ENCODE data around the gene DENND1C. TPM values are rescaled to one million over a fixed set of nuclear protein-coding genes. Genes with fewer than 3 reads are reported as not detected.
A peak's percentile ranks its signal among the peaks of the same experiment; 100 is the strongest.
"Not testable (repeated sequence)": the region's sequence is repeated elsewhere in the genome, so short reads cannot be mapped to it uniquely, and the experiment has no call there.

The DENND1C gene
- total RNA-seq, 8 experiments from 2014 or later: 0.07 to 2.7 (median 0.98) TPM

DNA sequence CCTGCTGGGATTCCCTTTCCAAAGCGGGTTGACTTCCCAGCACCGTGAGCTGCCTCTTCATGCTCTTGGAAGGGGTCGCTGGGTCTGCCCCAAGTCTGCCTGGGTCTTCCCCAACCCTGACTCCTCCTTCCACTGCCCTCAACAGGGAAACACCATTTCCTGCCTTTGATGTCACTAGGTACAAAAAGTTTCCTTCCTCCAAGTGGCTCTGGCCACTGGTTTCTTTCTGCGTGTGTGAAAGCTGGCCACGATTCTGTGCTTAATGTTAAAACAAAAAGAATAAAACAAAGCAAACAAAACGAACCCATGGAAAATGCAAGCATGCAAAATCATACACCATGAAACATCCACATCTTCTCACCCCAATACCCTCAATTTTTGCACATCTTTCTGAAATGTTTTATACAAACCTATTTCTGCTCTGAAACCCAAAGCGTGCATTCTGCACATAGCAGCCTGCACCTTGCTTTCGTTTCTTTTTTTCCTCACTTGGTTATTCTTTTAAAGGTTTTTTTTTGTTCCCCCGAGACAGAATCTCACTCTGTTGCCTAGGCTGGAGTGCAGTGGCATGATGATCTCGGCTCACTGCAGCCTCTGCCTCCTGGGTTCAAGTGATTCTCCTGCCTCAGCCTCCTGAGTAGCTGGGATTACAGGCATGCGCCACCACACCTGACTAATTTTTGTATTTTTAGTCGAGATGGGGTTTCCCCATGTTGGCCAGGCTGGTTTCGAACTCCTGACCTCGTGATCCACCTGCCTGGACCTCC lies 36.7 kb upstream of the DENND1C start:
- Histone ChIP-seq H3K27ac (no peak overlapping the region), H3K4me1 (replicated peaks in 1 of 2) (peaks cover 3 to 4% of the 10 kb centered on the region in 2 donors), H3K4me3 (no peak overlapping the region)
- no peak for ATAC-seq (replicated peaks in 6 of 8)
- WGBS, 10 experiments: 7 to 100% (median 67%) methylated on average over 1 to 13 of the region's 14 CpGs; no CpG with 5 or more reads in 1 of the 10 experiments
- in situ Hi-C loops (cut with MboI; ENCODE audit: low pct_unique_long_range_greater_than_20kb in 2 of 9, low sequenced_read_pairs in 9 of 9, unreplicated experiment in 9 of 9): loop anchor here in 1 of 9 experiments (10.0 kb wide), 1 partner anchor 346 kb away; no protein-coding TSS in a partner anchor

DNA sequence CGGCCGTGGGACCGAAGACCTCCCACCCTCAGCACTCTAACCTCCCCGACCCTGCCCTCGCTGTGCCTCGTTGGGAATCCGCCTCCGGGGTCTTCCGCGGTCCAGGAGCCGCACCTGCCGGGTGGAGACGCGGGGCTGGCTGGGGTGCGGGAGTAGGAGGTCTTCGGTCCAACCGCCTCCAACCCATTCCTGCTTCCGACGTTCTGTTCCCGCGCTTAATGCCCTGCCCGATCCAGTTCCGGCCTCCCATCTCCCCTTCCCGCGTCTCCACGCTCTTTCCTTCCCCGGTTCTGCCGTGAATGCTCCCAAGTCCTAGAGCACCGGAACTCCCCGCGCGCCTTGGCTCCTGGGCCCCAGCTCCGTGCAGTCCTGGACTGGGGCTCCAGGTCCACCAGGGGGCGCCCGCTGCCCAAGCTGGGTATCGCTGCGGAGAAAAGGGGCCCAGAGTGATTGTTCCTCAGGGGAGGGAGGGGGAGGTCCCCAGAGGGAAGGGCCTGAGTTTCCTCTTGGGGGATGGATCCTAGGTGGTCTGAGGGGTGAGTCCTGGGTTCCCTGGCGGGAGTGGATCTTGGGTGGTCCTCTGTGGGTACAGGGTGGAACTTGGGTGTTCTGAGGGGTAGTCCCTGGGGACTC lies 35.2 kb upstream of the DENND1C start:
- WGBS, 10 experiments: 0% methylated on average over 1 to 9 of the region's 38 CpGs; no CpG with 5 or more reads in 6 of the 10 experiments
- ATAC-seq (replicated peaks in 6 of 8): peak; percentile 72 to 81 (median 75)
- in situ Hi-C loops (cut with MboI; ENCODE audit: low pct_unique_long_range_greater_than_20kb in 2 of 9, low sequenced_read_pairs in 9 of 9, unreplicated experiment in 9 of 9): loop anchor here in 1 of 9 experiments (10.0 kb wide), 1 partner anchor 348 kb away; no protein-coding TSS in a partner anchor
- peaks cover 4 to 5% of the 10 kb centered on the region in 2 donors for H3K4me1 ChIP-seq (replicated peaks in 1 of 2)
- peak overlapping the region; percentile 29 to 51 (median 45) for H3K4me3 ChIP-seq
- H3K27ac ChIP-seq: peak overlapping the region; percentile 29 to 74

DNA sequence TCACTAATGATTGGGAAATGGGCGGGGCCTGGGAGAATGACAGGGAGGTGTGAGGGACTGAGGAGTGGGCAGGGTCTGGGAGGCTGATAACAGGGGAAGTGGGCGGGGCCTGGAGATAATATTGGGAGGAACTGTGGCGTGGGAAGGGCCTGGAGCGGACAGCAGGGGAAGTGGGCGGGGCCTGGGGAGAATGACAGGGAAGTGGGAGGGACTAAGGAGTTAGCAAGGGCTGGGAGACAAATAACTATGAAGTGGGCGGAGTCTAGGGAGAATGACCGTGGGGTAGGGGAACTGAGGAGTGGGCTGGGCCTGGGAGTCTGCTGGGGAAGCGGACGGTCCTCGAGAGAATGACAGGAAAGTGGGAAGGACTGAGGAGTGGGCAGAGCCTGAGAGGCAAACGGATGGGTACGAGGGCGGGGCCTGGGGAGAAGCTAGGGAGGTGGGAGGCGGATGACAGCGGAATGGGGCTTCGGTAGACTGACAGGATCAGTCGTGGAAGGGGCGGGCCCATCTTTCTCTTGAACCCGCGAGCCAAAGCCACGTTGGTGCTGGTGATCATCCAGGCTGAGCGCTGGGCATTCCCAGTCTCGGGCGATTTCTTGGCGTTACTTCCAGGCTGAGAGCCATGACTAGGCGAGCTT lies 34.6 kb upstream of the DENND1C start:
- ATAC-seq (replicated peaks in 6 of 8): peak; percentile 72 to 90 (median 86)
- Histone ChIP-seq H3K4me3 (peak overlapping the region; percentile 29 to 51 (median 45)), H3K27ac (peak overlapping the region; percentile 29 to 74), H3K4me1 (replicated peaks in 1 of 2) (peaks cover 4 to 5% of the 10 kb centered on the region in 2 donors)
- in situ Hi-C loops (cut with MboI; ENCODE audit: low pct_unique_long_range_greater_than_20kb in 2 of 9, low sequenced_read_pairs in 9 of 9, unreplicated experiment in 9 of 9): loop anchor here in 1 of 9 experiments (10.0 kb wide), 1 partner anchor 349 kb away; no protein-coding TSS in a partner anchor
- WGBS, 10 experiments: 20 to 23% methylated on average over 1 to 4 of the region's 26 CpGs; no CpG with 5 or more reads in 8 of the 10 experiments

DNA sequence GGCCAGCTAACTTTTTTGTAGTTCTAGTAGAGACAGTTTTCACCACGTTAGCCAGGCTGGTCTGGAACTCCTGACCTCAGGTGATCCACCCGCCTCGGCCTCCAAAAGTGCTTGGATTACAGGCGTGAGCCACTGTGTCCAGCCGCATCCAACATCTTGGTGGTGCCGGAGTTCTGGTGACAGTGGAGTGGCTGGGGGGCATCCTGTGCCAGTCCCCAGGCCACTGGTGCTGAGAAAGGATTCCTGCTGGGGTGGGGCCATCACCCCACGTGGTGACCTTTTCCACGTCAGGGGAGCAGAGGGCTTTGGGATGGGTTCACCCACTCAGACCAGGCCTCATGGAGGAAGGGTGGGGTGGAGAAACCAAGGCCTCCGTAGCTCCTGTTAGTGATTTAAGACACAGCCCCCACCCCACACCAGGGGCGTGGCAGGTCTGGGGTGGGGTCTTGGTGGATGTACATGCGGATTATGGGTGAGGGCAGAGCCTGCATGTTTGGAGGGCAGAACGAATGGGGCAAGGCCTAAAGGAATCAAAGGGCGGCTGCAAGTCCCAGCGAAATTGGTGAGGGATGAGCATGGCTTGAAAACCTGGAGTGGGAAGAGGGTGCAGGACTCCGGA lies 33.4 kb upstream of the DENND1C start:
- 69 to 100% (median 97%) methylated on average over 2 to 13 of the region's 15 CpGs; no CpG with 5 or more reads in 3 of the 10 experiments for WGBS, 10 experiments
- H3K4me3 ChIP-seq: no peak overlapping the region
- peaks cover 4 to 5% of the 10 kb centered on the region in 2 donors for H3K4me1 ChIP-seq (replicated peaks in 1 of 2)
- H3K27ac ChIP-seq: no peak overlapping the region
- no peak for ATAC-seq (replicated peaks in 6 of 8)
- in situ Hi-C loops (cut with MboI; ENCODE audit: low pct_unique_long_range_greater_than_20kb in 2 of 9, low sequenced_read_pairs in 9 of 9, unreplicated experiment in 9 of 9): loop anchor here in 1 of 9 experiments (10.0 kb wide), 1 partner anchor 350 kb away; no protein-coding TSS in a partner anchor

DNA sequence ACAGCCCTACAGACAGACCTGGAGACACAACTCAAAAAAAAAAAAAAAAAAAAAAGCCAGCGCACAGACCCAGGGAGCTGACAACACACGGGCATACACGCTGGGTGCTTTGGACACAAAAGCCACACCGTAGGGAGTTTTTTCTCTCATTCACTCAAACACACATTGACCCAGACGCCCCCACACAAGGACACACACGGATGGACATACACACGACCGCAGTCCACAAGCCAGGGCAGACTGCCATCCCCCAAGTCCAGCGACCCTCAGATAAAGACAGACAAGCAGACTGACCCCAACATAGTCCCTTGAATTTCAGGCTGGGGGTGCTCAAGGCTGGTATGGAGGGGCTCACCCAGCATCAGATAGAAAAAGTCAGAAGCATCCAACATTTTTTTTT lies 32.5 kb upstream of the DENND1C start:
- 67 to 93% (median 80%) methylated on average over 1 to 9 of the region's 9 CpGs; no CpG with 5 or more reads in 4 of the 10 experiments for WGBS, 10 experiments
- in situ Hi-C loops (cut with MboI; ENCODE audit: low pct_unique_long_range_greater_than_20kb in 2 of 9, low sequenced_read_pairs in 9 of 9, unreplicated experiment in 9 of 9): loop anchor here in 1 of 9 experiments (10.0 kb wide), 1 partner anchor 351 kb away; no protein-coding TSS in a partner anchor
- no peak for ATAC-seq (replicated peaks in 6 of 8)
- H3K27ac ChIP-seq: no peak overlapping the region
- no peak overlapping the region for H3K4me3 ChIP-seq
- H3K4me1 ChIP-seq (replicated peaks in 1 of 2): peaks cover 4 to 5% of the 10 kb centered on the region in 2 donors

DNA sequence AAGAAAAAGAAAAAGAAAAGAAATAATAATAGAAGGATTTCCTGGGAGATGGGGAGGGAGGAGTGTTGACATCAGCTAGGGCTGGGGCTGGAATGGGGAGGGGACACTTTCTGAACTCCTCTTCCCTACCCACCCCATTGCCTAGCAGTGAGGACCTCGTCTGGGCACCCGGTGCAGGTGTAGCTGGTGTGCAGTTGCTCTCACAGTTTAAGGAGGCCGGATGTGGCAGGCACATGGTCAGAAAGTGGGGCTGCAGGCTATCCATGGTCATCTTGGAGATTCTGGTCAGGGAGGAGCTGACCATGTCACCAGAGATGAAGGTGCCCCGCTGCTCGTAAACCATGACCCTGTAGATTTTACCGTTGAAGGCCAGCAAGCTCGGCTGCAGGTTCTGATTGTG lies 29.0 kb upstream of the DENND1C start:
- in situ Hi-C loops (cut with MboI; ENCODE audit: low pct_unique_long_range_greater_than_20kb in 2 of 9, low sequenced_read_pairs in 9 of 9, unreplicated experiment in 9 of 9): loop anchor here in 1 of 9 experiments (10.0 kb wide), 1 partner anchor 354 kb away; no protein-coding TSS in a partner anchor
- 67 to 96% (median 80%) methylated on average over 1 to 5 of the region's 7 CpGs; no CpG with 5 or more reads in 6 of the 10 experiments for WGBS, 10 experiments
- Histone ChIP-seq H3K4me3 (no peak overlapping the region), H3K4me1 (replicated peaks in 1 of 2) (peaks cover 0 to 5% of the 10 kb centered on the region in 2 donors), H3K27ac (no peak overlapping the region)
- ATAC-seq (replicated peaks in 6 of 8): no peak

DNA sequence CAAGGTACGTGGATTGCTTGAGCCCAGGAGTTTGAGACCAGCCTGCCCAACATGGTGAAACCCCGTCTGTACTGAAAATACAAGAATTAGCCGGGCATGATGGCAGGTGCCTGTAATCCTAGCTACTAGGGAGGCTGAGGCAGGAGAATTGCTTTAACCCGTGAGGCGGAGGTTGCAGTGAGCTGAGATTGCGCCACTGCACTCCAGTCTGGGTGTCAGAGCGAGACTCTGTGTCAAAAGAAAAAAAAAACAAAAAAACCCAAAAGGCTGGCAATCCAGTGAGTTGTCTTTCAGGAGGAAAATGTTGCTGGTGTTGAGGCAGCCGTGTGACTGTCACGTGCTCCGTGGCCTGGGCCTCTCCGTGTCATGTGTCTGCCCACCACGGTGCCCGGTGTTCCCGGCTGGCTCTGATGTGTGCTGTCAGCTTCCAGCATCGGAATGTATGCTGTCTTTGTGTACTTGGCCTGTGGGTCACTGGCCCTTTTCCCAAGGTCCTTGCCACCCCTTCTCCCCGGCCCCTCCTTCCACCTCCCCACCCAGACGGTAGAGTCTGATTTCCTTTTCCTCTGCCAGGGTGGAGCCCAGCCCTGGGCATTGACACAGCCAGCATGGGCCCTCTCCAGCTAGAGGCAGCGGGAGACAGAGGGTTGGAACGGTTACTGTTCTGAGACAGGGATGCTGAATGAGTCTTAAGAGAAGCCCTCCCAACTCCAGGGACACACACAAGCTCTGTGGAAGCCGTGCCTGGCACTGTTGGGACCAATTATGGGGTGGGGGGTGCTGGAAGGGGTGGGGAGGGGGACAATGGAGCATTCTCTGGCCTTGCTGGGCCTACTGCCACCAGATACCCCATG lies 27.8 kb upstream of the DENND1C start:
- Histone ChIP-seq H3K4me3 (no peak overlapping the region), H3K4me1 (replicated peaks in 1 of 2) (peaks cover 0 to 5% of the 10 kb centered on the region in 2 donors), H3K27ac (no peak overlapping the region)
- ATAC-seq (replicated peaks in 6 of 8): peak in 6 of 8 experiments; percentile 15 to 86 (median 74)
- in situ Hi-C loops (cut with MboI; ENCODE audit: low pct_unique_long_range_greater_than_20kb in 2 of 9, low sequenced_read_pairs in 9 of 9, unreplicated experiment in 9 of 9): no loop called here
- 60 to 92% (median 80%) methylated on average over 1 to 6 of the region's 20 CpGs; no CpG with 5 or more reads in 5 of the 10 experiments for WGBS, 10 experiments

DNA sequence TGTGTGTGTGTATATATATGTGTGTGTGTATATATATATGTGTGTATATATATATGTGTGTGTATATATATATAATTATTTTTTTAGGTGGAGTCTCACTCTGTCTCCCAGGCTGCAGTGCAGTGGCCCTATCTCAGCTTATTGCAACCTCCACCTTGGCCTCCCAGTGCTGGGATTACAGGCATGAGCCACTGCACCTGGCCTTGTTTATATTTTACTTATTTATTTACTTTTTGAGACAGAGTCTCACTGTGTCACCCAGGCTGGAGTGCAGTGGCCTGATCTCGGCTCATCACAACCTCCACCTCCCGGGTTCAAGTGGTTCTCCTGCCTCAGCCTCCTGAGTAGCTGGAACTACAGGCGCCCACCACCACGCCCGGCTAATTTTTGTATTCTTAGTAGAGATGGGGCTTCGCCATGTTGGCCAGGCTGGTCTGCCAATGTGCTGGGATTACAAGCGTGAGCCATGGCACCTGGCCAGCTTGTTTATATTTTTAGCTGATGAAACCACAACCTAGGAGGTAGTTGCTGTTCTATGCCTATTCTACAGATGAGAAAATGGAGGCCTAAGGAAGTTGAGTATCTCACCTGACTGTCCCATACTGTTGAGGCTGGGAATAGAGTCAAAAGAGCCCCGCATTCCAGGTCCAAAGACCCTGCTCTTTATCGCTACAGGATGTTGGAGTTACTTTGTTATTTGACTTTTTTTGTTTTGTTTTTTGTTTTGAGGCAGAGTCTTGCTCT lies 26.6 kb upstream of the DENND1C start:
- in situ Hi-C loops (cut with MboI; ENCODE audit: low pct_unique_long_range_greater_than_20kb in 2 of 9, low sequenced_read_pairs in 9 of 9, unreplicated experiment in 9 of 9): not testable (repeated sequence)

DNA sequence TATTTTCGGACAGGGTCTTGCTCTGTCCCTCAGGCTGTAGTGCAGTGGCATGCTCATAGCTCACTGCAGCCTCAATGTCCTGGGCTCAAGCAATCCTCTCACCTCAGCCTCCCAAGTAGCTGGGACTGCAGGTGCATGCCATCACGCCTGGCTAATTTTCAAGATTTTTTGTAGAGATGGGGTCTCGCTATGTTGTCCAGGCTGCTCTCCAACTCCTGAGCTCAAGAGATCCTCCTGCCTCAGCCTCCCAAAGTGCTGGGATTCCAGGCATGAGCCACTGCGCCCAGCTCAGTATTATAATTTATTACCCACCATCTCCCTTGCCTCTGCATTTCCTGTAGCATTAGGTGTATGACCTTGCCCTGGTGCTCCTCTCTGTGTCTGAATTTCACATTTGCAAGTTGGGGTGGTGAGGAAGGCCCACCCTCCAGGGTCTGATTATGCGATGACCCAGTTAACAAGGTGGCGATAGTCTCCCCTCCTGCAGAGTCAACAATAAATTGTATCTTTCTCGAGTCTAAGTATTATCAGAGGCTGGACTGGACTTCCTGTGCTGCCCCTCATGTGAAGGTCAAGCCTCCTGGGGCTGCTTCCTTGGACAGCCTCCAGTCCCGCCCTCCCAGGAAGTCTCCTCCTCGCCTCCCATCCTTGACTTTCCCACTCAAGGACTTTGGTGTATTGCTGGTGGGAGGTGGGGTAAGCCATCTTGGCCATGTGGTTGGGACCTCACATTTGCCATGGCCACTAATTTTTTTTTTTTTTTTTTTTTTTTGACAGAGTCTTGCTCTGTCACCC lies 22.0 kb upstream of the DENND1C start:
- H3K4me1 ChIP-seq (replicated peaks in 1 of 2): peaks cover 0 to 14% of the 10 kb centered on the region in 2 donors
- in situ Hi-C loops (cut with MboI; ENCODE audit: low pct_unique_long_range_greater_than_20kb in 2 of 9, low sequenced_read_pairs in 9 of 9, unreplicated experiment in 9 of 9): no loop called here
- no peak for ATAC-seq (replicated peaks in 6 of 8)
- 42 to 100% (median 66%) methylated on average over 1 to 6 of the region's 9 CpGs; no CpG with 5 or more reads in 2 of the 10 experiments for WGBS, 10 experiments
- no peak overlapping the region for H3K27ac ChIP-seq
- H3K4me3 ChIP-seq: no peak overlapping the region

More for the DNA sequence above, 26.6 kb upstream of the DENND1C start:
- H3K27ac ChIP-seq; H3K4me3 ChIP-seq; ATAC-seq (replicated peaks in 6 of 8); H3K4me1 ChIP-seq (replicated peaks in 1 of 2): not testable (repeated sequence)
- 65 to 100% (median 90%) methylated on average over 1 to 6 of the region's 9 CpGs; no CpG with 5 or more reads in 2 of the 10 experiments for WGBS, 10 experiments

DNA sequence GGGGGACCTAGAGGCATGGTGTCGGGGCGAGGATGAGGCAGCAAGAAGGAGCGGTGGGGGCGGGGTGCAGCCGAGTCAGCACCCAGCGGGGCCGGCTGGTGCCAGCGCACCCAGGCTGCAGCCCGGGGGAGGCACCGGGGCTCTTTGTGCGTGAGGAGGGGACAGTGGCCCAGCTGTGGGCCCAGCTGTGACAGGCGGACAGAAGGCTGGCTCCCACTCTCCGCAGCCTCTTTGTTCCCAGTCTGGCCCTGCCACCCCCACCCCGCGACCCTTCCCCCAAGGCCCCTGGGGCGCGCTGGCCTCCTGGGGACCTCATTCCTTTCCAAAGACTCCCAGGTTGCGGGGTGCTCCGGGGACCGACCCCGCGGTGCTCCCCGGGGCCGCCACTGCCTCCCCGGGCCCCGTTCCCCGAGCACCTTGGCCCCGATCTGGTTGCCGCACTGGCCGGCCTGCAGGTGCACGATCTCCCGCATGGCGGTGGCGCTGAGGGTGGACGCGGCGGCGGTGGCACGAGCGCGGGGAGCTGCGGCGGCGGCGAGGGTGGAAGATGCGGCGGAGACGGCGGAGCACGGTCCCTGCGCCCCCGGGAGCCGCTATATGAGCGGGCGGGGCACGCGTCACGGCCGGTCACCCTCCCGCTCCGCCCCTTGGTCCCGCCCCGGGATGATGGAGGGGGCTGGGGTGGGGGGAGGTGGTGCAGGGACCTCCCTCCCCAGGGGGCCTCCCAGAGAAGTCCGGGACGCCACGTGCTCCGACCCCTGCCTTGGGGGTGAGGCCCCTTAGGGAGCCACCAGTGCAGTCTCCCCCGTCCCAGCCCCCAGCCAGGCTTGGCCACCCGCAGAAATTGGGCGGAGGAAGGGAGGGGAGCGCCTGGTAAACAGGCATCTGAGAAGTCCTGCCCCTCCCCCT lies 20.4 kb upstream of the DENND1C start, which contains the start of gene TUBB4A:
TSS of gene TUBB4A (minus strand) at position 570 of the 909 bp plus-strand sequence. CDS start at position 473, 97 bp downstream.
- peak within 1 kb of the TSS; percentile 67 to 91 (median 76) for H3K4me3 ChIP-seq
- in situ Hi-C loops (cut with MboI; ENCODE audit: low pct_unique_long_range_greater_than_20kb in 2 of 9, low sequenced_read_pairs in 9 of 9, unreplicated experiment in 9 of 9): no loop called here
- H3K4me1 ChIP-seq (replicated peaks in 1 of 2): peaks cover 0 to 14% of the 10 kb centered on the region in 2 donors
- peak within 1 kb of the TSS; percentile 57 to 72 for H3K27ac ChIP-seq
- peak; percentile 56 to 88 (median 82) for ATAC-seq (replicated peaks in 6 of 8)
- WGBS, 10 experiments: 1% methylated on average over 17 of the region's 71 CpGs; no CpG with 5 or more reads in 9 of the 10 experiments
